Measurements from ENCODE around the gene AOPEP.

Gene AOPEP

GRCh38 chr9:94787266-94787665 is 60.8 kb downstream of the AOPEP start:
- DNase-seq (ENCODE audit: insufficient read length, low spot score) (no peak), FAIRE-seq (no peak)
- TF ChIP-seq CTCF (IDR thresholded peaks at IDR 0.05; ENCODE audit: insufficient read depth, missing control alignments) = no peak

- no peak for TF ChIP-seq CTCF (IDR thresholded peaks at IDR 0.05; ENCODE audit: insufficient read depth, missing control alignments)
- FAIRE-seq = no peak
Measured at GRCh38 chr9:94788570-94789105, 62.1 kb downstream of the AOPEP start.

GRCh38 chr9:94791435-94791834 is 64.9 kb downstream of the AOPEP start:
- FAIRE-seq = no peak

More at GRCh38 chr9:94788570-94789105, 62.1 kb downstream of the AOPEP start:
- DNase-seq (ENCODE audit: insufficient read length, low spot score) = no peak

GRCh38 chr9:94792511-94792910 is 66.0 kb downstream of the AOPEP start:
- FAIRE-seq (no peak), DNase-seq (ENCODE audit: insufficient read length, low spot score) (no peak)
- no peak for TF ChIP-seq CTCF (IDR thresholded peaks at IDR 0.05; ENCODE audit: insufficient read depth, missing control alignments)

More at GRCh38 chr9:94791435-94791834, 64.9 kb downstream of the AOPEP start:
- TF ChIP-seq CTCF (IDR thresholded peaks at IDR 0.05; ENCODE audit: insufficient read depth, missing control alignments) = no peak
- DNase-seq (ENCODE audit: insufficient read length, low spot score) = no peak

- no peak for TF ChIP-seq CTCF (IDR thresholded peaks at IDR 0.05; ENCODE audit: insufficient read depth, missing control alignments)
- DNase-seq (ENCODE audit: insufficient read length, low spot score) (no peak), FAIRE-seq (no peak)
Measured at GRCh38 chr9:94794476-94795167, 68.1 kb downstream of the AOPEP start.

GRCh38 chr9:94796687-94797086 is 70.2 kb downstream of the AOPEP start:
- no peak for FAIRE-seq
- DNase-seq (ENCODE audit: insufficient read length, low spot score) = no peak
- no peak for TF ChIP-seq CTCF (IDR thresholded peaks at IDR 0.05; ENCODE audit: insufficient read depth, missing control alignments)

GRCh38 chr9:94798201-94798600 is 71.7 kb downstream of the AOPEP start:
- TF ChIP-seq CTCF (IDR thresholded peaks at IDR 0.05; ENCODE audit: insufficient read depth, missing control alignments) = no peak
- no peak for DNase-seq (ENCODE audit: insufficient read length, low spot score)

More at GRCh38 chr9:94798201-94798600, 71.7 kb downstream of the AOPEP start:
- no peak for FAIRE-seq

Measured in D721Med (cell line).